GM18858 (cell line): ENCODE results near the gene CFAP221.

Experiments
- ATAC-seq: cut with Tn5 transposase; IDR thresholded peaks from one replicate; pipeline ENCODE4 v1.9.1; 2021; ENCODE audit not compliant: unreplicated experiment

The CFAP221 gene

DNA sequence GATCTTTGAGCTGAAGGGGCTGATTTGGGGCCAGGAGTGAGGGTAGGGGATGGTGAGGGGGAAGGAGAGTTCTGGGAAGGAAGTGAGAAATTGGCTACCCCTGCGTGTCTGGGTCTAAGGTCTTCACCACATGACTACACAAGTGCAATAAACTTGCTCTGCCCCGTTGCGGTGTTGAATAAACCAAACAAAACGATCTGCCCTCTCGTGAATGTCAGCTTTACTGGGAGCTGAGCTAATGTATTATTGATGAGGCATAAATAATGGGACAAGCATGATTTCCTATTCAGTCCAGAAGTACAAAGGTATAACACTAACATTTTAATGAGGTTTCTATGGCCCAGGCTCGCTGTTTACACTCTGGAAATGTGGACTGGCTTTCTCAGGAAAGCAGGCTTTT, 8.0 kb upstream of the CFAP221 start:
- no peak for ATAC-seq

DNA sequence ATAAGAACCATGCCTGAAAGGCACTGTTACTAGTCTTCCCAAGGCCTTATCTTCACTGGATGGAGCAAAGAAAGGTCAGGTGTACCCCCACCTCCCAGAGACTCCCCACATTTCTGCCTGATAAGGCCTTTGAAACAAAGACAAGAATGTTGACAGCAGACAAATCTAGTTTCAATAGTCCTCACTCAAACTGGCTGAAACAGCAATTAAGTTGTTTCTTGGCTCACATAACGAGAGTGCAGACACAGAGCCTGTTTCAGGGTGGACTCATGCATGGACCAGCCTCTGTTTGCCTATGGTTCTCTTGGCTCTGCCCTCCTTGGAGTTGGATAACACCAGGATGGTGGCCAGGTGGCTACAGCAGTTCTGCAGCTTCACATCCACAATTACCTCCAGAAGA, 7.5 kb upstream of the CFAP221 start:
- no peak for ATAC-seq

DNA sequence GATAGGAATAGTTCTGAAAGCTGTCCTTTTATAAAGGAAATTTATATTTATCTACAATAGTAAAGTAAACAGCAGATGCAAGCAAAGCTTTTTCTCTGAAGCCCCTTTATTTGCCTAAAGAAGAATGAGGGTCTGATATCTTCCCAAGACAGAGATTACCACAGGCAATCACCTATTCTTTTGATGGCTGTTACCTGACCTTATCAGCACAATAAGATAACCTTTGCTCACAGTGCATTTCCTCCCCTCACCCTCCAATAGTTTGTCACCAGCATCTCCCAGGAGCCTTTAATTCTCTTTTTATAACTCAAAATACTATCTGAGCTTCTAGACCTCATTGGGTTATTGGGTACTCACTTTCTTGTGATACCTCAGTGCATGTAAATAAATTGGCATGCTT, 6.5 kb upstream of the CFAP221 start:
- ATAC-seq = no peak

DNA sequence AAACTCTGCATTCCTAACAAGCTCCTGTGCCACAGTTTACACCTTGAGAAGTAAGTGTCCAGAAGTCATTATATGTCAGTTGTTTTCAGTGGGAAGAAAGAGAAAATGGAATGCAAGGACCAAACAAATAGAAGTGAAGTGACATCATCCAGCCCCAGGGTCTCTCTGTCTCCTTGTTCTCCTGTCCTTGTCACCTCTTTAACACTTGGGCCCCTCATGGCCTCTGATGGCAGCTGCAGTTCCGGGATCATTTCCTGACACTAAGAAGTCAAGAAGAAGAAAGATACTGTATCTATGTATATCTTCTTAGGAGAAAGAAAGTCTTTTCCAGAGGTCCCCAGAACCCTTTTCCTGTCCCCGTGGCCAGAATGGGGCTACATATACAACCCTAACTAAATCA, 2.8 kb upstream of the CFAP221 start:
- no peak for ATAC-seq

DNA sequence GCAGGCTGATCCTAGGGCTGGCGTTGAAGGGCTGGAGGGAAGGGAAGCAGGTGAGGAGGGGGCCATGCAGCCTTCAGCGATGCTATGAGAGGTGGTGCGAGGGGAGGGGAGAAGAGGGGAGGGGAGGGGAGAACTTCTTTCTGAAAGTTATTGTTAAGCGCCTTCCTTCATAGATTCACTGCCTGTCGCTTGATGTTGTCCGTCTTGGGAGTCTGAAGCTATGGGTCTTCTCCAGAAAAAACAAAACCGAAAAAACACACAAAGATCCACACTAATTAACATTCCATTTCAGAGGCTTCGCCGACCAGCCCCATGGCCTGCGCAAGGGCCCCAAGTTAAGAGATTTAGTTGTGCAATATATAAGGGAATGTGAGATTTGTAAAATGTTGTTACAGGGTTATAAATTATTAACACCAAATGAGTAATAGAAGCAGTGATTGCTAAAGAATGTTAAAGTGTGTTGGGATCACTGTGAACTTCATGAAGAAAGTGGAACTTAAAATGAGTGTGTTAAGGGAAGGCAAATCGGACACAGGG, 758 bp downstream of the CFAP221 start:
- no peak for ATAC-seq

DNA sequence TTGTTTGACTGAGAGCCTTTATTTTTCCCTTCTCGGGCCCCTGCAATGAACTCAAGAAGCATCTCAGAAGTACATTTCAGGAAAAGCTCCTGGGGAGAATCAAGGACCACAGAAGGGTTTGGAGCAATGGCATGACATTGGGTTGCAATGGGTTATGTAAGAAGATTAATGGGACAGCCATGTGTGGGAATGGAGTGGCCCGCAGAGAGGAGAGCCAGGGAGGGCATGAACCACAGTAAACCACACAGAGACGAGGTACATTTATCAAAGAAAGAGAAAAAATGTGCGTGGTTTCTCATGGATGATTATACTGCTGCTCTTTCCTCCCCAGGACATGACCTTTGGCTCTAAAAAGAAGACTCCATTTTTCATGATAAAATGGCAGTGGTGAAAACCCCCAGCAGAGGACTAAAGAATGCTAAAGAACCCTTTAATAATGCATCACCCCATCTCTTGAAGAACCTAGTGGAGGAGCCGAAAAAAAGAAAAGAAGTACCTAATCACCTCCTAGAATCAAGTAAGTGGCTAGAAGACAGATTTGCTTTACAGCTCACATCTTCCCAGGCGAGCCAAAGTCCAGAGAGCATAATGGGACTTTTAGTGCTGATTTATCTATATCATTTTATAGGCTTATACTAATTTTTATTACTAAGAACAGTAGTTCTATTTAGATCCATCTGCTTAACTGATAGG, 1.7 kb downstream of the CFAP221 start:
- no peak for ATAC-seq

DNA sequence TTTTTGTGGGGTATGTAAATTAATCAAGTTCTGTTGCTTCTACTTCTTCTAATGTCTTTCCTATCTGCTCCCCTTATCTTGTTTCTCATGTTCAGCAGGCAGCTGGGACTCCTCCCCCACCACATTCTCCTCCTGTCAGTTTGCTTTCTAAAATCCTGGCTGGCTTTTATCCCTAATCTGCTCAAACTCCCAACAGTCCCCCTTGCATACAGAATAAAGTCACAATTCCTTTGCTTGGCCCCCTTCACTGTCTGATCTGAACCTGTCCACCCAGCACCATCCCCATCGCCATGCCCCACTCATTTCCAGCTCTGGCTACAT, 2.2 kb downstream of the CFAP221 start:
- no peak for ATAC-seq

DNA sequence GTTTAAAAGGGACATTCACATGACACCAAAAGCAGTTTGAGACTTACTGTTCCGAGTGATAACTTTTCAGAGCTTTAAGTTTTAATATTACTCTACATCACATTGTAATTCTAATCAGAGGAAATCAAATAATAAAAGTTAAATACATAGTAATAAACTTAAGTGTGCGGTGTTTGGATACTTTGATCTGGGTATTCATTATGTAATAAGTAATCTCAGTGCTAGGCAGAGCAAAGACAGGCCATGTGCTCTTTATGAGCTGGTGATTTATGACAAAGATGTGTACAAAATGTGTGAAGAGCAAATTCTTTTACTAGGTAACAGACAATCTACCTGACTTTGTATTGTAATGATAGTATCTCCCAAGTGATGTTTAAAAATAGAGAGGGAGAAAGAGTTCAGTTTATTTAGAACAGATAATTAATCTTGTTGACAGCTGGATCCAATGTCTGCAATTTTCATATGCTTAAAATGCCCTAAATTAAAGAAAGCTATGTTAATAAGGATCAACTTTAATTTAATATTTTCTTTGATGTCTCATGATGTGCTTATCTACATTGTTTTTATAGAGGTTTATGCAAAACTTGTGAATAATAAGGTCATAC, 4.4 kb downstream of the CFAP221 start:
- ATAC-seq = no peak

DNA sequence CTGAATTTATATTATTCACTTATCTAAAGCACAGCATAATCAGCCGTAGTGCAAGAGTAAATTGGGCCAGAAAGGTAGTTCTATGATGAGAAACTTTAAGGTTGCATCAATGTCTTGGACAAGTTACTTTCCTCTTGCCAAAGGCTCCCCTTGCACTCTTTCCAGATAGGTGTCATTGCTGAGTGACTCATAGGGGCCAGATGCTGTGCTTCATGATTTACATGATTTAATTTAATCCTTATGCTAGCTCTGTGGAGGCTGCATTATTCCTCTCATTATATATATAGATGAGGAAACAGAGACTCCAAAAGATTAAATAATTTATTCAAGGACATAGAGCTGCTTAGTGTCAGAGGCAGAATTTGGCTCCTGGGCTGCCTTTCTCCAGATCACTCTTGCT, 5.0 kb downstream of the CFAP221 start:
- no peak for ATAC-seq

DNA sequence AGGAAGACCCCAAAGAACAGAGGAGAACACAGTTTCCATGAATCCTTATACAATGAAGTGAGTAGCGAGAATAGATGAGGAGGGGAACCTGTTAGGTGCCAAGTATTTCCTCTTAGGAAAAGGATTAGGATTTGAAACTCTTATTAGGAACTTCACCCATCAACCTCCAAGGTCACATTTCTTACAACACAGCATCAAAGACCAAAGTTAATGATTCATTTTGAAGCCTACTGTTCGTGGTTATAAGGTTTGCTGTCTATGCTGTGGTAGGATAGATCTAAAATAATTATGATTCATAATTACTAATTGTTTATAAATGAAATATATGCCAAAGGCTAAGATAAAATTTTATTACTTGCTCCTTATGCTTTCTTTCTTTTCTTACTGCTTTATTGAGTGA, 6.1 kb downstream of the CFAP221 start:
- ATAC-seq = no peak

DNA sequence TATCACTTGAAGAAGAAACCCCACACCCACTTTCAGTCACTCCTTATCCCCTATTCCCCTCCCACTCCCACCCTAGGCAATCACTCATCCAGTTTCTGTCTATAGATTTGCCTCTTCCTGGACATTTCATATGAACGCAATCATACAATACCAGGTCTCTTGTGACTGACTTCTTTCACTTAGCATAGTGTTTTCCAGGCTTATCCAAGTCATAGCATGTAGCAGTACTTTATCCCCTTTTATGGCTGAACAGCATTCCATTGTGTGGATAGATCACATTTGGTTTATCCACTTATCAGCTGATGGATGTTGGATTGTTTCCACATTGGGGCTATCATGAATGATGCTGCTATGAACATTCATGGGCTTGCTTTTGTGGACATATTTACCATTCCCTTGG, 6.6 kb downstream of the CFAP221 start:
- no peak for ATAC-seq

DNA sequence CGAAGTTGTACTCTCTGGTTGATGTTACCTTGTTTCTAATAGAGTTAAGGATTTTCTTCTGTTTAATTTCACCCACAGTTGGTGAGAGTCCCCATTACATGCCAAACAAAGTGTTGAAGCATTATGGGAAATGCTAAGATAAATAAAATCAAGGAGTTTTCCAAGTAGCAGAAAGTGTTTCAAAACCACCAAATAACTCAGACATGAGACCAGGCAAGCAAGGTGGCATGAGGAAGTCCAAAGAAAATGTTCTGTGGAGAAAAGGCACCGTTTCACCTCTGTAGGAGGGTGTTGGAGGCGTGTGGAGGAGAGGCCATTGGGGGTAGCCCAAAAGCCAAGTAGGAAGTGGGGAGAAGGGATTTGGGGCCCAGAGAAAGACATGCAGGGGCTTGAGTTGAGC, 8.7 kb downstream of the CFAP221 start:
- ATAC-seq = no peak

DNA sequence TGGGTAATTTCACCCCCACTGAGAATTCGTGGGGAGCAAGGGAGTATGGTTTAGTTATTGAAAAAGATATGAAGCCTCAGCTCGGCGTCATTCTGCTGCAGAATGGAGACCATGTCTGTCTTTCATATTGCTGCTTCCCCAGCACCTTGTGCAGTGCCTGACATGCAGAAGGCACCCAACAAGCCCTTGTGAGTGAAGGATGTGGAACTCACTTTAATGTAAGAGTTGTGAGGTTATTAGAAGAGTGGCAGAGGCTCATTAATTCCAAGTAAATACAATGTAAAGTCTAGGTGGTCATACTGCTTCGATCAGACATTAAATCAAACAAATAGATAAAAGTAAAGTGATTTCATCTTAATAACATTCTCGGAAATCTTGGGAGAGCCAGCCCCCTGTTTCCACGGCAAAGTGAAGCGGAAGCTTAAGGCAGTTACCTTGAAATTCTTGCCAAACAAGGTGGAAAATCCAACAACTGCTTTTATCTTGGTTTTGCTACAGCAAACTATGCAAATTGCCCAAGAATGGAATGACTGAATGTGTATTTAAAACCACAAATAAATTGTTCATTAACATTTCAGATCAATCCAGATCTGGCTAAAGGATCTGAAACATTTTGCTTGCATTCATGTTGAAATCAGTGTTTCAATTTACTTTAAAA, 9.6 kb downstream of the CFAP221 start:
- ATAC-seq = no peak

DNA sequence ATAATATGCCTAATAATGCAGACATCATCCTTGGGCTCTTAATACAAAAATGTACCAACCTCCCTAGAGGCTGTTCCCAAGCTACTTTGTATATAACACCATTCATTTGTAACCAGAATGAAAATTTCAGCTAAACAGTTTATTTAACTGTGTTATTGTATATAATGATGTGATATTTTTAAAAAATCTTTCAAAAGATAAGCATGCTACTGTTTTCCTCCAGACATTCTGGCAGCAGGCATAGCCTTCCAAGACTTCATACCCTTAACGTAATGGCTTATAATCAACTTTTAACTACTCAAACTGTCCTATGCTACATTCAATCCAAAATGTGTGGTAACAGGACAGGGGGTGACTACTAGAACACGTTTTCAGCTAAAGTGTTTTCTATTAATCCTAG, 21.2 kb downstream of the CFAP221 start:
- ATAC-seq = no peak

DNA sequence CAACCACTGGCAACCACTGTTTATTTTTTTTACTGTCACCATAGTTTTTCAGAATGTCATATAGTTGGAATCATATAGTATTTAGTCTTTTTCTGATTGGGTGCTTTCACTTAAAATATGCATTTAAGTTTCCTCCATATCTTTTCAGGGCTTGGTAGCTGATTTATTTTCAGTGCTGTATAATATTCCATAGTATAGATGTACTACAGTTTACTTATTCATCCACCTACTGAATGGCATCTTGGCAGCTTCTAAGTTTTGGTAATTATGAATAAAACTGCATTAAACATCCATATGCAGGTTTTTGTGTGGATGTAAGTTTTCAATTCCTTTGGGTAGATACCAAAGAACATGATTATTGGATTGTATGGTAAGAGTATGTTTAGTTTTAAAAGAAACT, 23.0 kb downstream of the CFAP221 start:
- no peak for ATAC-seq

DNA sequence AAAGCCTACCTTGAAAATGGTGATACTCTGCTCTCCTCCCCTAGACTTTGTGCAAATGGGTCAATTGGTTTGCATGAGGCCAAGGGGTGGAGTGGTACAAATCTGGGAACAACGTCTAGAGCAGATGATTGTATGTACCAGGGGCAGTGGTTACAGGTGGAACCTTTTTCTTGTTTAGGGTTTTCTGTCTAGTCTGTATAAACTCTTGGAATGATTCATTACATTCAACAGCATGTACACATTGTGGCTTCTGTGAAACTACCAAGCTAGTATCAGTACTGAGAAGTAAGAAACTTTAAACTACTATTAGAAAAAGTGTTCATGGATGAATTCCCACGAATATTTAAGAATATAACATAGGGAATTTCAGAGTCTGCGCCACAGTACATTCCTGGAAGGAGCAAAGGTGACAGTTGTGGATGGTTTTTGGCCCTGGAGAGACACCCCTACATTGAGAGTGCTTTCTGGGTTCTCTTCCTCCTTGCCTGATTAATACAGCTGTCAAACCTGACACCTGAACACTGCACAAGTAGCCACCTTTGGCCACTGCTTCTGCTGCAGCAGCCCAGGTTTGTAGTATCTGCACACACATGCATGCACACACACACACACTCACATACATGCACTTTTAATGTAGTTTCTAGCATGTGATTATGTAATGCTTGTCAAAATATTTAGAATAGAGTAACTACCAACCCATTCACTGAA, 30.0 kb downstream of the CFAP221 start:
- ATAC-seq = peak; percentile 100

DNA sequence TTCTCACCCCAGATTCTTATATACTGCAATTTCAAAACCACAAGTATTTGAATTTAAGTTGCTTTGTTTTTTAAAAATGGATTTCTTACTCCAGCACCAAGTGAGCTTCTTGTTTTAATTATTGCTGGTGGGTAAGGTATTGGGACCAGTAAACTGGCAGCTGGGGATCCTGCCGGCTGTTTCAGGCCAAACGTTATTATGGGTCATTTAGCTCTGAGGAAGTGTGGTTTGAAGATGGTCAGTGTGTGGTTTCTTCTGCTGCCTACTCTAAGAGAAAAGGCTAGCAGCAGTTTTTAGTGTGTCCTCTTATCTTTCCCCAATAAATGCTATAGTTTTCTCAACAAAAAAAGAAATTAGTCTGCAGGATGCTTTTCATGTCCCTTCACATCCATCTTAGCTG, 30.6 kb downstream of the CFAP221 start:
- no peak for ATAC-seq

DNA sequence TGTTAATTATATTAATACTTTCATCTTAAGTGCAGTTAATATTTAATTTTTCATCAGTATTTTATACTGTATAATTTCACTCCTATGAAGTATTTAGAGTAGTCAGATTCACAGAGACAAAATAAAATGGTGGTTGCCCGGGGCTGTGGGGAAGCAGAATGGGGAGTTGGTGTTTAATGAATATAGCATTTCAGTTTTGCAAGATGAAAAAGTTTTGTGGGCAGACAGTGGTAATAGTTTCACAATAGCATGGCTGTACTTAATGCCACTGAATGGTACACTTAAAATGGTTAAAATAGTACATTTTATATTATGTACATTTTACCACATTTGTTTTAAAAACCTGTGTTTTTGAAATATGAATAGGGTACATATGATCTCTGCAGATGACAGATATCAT, 31.2 kb downstream of the CFAP221 start:
- no peak for ATAC-seq

DNA sequence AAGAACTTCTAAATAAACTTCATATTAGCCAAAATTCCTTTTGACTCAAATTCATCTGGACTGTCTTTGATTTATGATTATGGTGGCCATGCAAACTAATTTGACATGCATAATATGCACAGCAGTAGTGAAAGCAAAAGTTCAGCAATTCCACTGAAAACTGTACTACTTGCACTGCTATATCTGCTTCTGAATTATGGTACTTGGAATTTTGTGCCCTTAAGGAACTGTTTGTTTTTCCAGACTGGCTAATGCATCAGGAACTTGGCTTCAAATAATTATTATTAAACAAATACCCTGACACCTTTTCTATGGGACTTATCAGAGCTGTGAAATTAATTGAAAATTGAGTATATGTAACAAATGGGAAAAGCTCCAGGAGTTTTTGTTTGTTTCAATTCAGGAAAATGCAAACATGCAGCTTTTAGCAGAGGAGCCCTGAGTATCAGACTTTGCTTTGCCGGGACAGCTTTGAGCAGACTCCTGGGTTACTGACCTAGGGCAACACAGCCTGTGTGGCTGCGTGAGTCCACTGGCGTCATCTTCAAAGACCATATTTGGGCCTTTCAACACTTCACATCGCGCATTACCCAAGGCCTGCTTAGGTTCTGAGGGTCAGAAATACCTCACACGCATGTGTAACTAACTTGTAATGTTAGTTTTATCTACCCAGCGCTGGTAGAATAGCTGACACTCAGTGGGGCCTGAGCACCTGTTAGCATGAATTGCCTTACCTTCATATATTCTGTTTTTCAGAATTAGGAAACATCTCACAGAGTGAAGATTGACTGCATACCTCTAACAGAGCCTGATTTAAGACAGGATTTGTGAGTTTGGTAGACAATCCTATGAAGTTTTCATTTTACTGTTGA, 35.4 kb downstream of the CFAP221 start:
- ATAC-seq = no peak

DNA sequence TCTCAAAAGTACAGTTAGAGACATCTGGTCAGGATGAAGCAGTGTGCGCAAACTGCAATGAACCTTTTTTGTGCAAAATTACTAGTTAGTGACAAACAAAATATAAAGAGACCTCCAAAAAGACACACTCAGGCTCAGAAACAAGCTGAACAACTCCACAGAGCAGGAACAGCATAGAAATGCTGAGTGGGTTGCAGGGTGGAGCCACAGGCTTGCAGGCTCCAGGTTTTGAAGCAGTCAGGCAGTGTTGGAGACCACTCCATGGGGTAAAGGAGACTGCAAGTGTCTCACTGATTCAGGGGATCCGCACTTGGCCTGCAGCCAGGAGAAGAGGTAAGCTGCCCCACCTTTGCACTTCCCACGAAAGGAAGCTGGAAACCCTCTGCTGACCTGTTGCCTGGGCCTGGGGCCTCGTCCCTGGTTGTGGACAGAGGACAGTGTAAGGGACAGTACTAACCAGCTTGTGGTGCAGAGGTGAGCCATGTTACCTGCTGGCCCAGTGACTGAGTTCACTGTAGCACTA, 36.4 kb downstream of the CFAP221 start:
- no peak for ATAC-seq

DNA sequence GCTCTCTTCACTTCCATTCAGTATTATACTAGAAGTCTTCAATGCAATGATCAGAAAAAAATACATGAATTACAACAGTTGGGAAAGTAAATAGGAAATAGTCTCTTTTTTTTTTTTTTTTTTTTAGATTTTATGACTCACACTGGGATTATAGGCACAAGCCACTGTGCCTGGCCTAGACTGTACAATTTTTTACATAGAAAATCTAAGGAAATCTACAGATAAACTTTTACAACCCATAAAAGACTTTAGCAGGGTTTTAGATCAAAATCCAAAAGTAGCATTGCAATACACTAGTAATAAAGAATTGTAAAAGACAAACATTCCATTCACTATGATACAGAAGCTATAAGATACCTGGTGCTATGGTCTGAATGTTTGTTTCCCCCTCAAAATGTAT, 39.0 kb downstream of the CFAP221 start:
- ATAC-seq = no peak
